HAP-1 (cell line): ENCODE data around the gene NOTUM.
"Not testable (repeated sequence)": the region's sequence is repeated elsewhere in the genome, so short reads cannot be mapped to it uniquely, and the experiment has no call there.

Experiments used
- DNase-seq, 2 experiments: peaks; one replicate each; pipeline ENCODE4 v3.0.0-alpha.2; 2016 to 2020; ENCODE audit warnings: low spot score in 2 of 2
- H3K27me3 ChIP-seq: fragments of 250-450 bp; sonication (Bioruptor Pico); 2 replicates; pipeline ENCODE4 v1.5.1; 2020; ENCODE audit warnings: low read depth, mild to moderate bottlenecking, moderate library complexity
- H3K36me3 ChIP-seq: fragments of 250-450 bp; sonication (Bioruptor Pico); replicated peaks from 2 replicates; pipeline ENCODE4 v1.5.1; 2020; ENCODE audit warnings: mild to moderate bottlenecking
- H3K4me1 ChIP-seq: fragments of 250-450 bp; sonication (Bioruptor Pico); 2 replicates; pipeline ENCODE4 v1.5.1; 2020; ENCODE audit warnings: mild to moderate bottlenecking
- H3K4me3 ChIP-seq: fragments of 250-450 bp; sonication (Bioruptor Pico); 2 replicates; pipeline ENCODE4 v1.5.1; 2020; ENCODE audit warnings: mild to moderate bottlenecking, moderate library complexity
- H3K9me3 ChIP-seq: fragments of 250-450 bp; sonication (Bioruptor Pico); 2 replicates; pipeline ENCODE4 v1.5.1; 2020; ENCODE audit warnings: mild to moderate bottlenecking, moderate library complexity
- in situ Hi-C: fragments of 300-500 bp; cut with MboI; formaldehyde crosslinking; loops from 3 replicates; pipeline ENCODE4 v1.14.3; 2020; ENCODE audit warnings: low sequenced_read_pairs, inconsistent platforms, mixed read lengths

The NOTUM gene

GRCh38 chr17:81991684-81992305 lies 30.8 kb upstream of the NOTUM start:
- Histone ChIP-seq H3K27me3 (no peaks in the 10 kb centered on the region), H3K4me3 (no peak overlapping the region), H3K9me3 (no peaks in the 10 kb centered on the region), H3K36me3 (no peaks in the 10 kb centered on the region; the same call in 1 of the 2 replicates), H3K4me1 (no peaks in the 10 kb centered on the region)
- in situ Hi-C loops, result no loop called here
- DNase-seq, result peak in 1 of 2 experiments; percentile 55

GRCh38 chr17:81990836-81991683 lies 30.1 kb upstream of the NOTUM start:
- Histone ChIP-seq H3K27me3 (no peaks in the 10 kb centered on the region), H3K36me3 (no peaks in the 10 kb centered on the region; the same call in 1 of the 2 replicates), H3K4me3 (no peak overlapping the region), H3K9me3 (no peaks in the 10 kb centered on the region), H3K4me1 (no peaks in the 10 kb centered on the region)
- in situ Hi-C loops, result no loop called here
- no peak for DNase-seq

- no peak for DNase-seq
- Histone ChIP-seq H3K4me1 (no peaks in the 10 kb centered on the region), H3K9me3 (no peaks in the 10 kb centered on the region), H3K4me3 (no peak overlapping the region), H3K27me3 (no peaks in the 10 kb centered on the region), H3K36me3 (peaks cover 14% of the 10 kb centered on the region)
- in situ Hi-C loops, result no loop called here
Observed at GRCh38 chr17:81987161-81987770, 26.3 kb upstream of the NOTUM start.

- Histone ChIP-seq H3K27me3 (no peaks in the 10 kb centered on the region), H3K4me3 (no peak overlapping the region), H3K9me3 (no peaks in the 10 kb centered on the region), H3K36me3 (peaks cover 14% of the 10 kb centered on the region), H3K4me1 (no peaks in the 10 kb centered on the region)
- in situ Hi-C loops, result no loop called here
- DNase-seq, result no peak
Observed at GRCh38 chr17:81986606-81987005, 25.6 kb upstream of the NOTUM start.

GRCh38 chr17:81984773-81985410 lies 23.9 kb upstream of the NOTUM start:
- H3K4me3 ChIP-seq, result no peak overlapping the region
- no peaks in the 10 kb centered on the region for H3K9me3 ChIP-seq
- no peaks in the 10 kb centered on the region for H3K27me3 ChIP-seq
- DNase-seq, result no peak
- no peaks in the 10 kb centered on the region for H3K4me1 ChIP-seq
- in situ Hi-C loops, result no loop called here
- H3K36me3 ChIP-seq, result peaks cover 22% of the 10 kb centered on the region

GRCh38 chr17:81983639-81984373 lies 22.8 kb upstream of the NOTUM start:
- no peak for DNase-seq
- Histone ChIP-seq H3K4me3 (no peak overlapping the region), H3K36me3 (peaks cover 27% of the 10 kb centered on the region), H3K9me3 (no peaks in the 10 kb centered on the region), H3K4me1 (no peaks in the 10 kb centered on the region), H3K27me3 (no peaks in the 10 kb centered on the region)
- in situ Hi-C loops, result no loop called here

- Histone ChIP-seq H3K9me3 (no peaks in the 10 kb centered on the region), H3K4me1 (no peaks in the 10 kb centered on the region), H3K27me3 (no peaks in the 10 kb centered on the region), H3K4me3 (no peak overlapping the region), H3K36me3 (peaks cover 27% of the 10 kb centered on the region)
- no peak for DNase-seq
- in situ Hi-C loops, result no loop called here
Observed at GRCh38 chr17:81983011-81983638, 22.1 kb upstream of the NOTUM start.

GRCh38 chr17:81981511-81981910 lies 20.5 kb upstream of the NOTUM start:
- H3K36me3 ChIP-seq, result peaks cover 27% of the 10 kb centered on the region
- H3K4me1 ChIP-seq, in situ Hi-C loops: not testable (repeated sequence)

GRCh38 chr17:81980707-81981343 lies 19.8 kb upstream of the NOTUM start:
- peaks cover 27% of the 10 kb centered on the region for H3K36me3 ChIP-seq
- H3K4me1 ChIP-seq, result peaks cover 6% of the 10 kb centered on the region
- no peaks in the 10 kb centered on the region for H3K27me3 ChIP-seq
- no peaks in the 10 kb centered on the region for H3K9me3 ChIP-seq
- H3K4me3 ChIP-seq, result no peak overlapping the region
- in situ Hi-C loops, result no loop called here
- DNase-seq, result no peak

More at GRCh38 chr17:81981511-81981910, 20.5 kb upstream of the NOTUM start:
- DNase-seq, H3K9me3 ChIP-seq, H3K4me3 ChIP-seq, H3K27me3 ChIP-seq: not testable (repeated sequence)

GRCh38 chr17:81980122-81980521 lies 19.1 kb upstream of the NOTUM start:
- H3K9me3 ChIP-seq, result no peaks in the 10 kb centered on the region

GRCh38 chr17:81978524-81979298 lies 17.7 kb upstream of the NOTUM start:
- DNase-seq, result no peak
- no peaks in the 10 kb centered on the region for H3K27me3 ChIP-seq
- in situ Hi-C loops, result no loop called here
- peak overlapping the region; percentile 82 for H3K4me3 ChIP-seq
- H3K4me1 ChIP-seq, result peaks cover 6% of the 10 kb centered on the region
- H3K9me3 ChIP-seq, result 0 out of 2 replicates have a peak, but pooled peaks cover 5% of the 10 kb centered on the region
- peaks cover 14% of the 10 kb centered on the region for H3K36me3 ChIP-seq

More at GRCh38 chr17:81980122-81980521, 19.1 kb upstream of the NOTUM start:
- in situ Hi-C loops, result no loop called here
- DNase-seq, result no peak
- Histone ChIP-seq H3K4me1 (peaks cover 6% of the 10 kb centered on the region), H3K4me3 (no peak overlapping the region), H3K36me3 (peaks cover 20% of the 10 kb centered on the region), H3K27me3 (no peaks in the 10 kb centered on the region)
